Muscle layer of colon (tissue), 2 donors: ENCODE data around the gene TIMM22.
A peak's percentile ranks its signal among the peaks of the same experiment; 100 is the strongest.
"Not testable (repeated sequence)": the region's sequence is repeated elsewhere in the genome, so short reads cannot be mapped to it uniquely, and the experiment has no call there.

Source experiments
- H3K27ac ChIP-seq: one replicate; pipeline ENCODE4 v1.7.0; 2013; ENCODE audit warnings: low read depth, mild to moderate bottlenecking, low read length, moderate library complexity
- H3K27me3 ChIP-seq, 2 donors: one replicate each; pipeline ENCODE4 v1.7.0; 2013; ENCODE audit warnings: low read length in 2 of 2, mild to moderate bottlenecking in 2 of 2; ENCODE audit not compliant: insufficient read depth in 2 of 2, control insufficient read depth in 1 of 2
- H3K36me3 ChIP-seq: one replicate; pipeline ENCODE4 v1.7.0; 2013; ENCODE audit warnings: mild to moderate bottlenecking, low read length; ENCODE audit not compliant: insufficient read depth
- H3K4me1 ChIP-seq: one replicate; pipeline ENCODE4 v1.7.0; 2013; ENCODE audit warnings: mild to moderate bottlenecking, low read length; ENCODE audit not compliant: insufficient read depth
- H3K4me3 ChIP-seq, 2 donors: one replicate each; pipeline ENCODE4 v1.7.0; 2013; ENCODE audit warnings: low read length in 2 of 2, low read depth in 1 of 2, mild to moderate bottlenecking in 1 of 2, moderate library complexity in 1 of 2
- H3K9ac ChIP-seq: one replicate; pipeline ENCODE4 v1.7.0; 2013; ENCODE audit warnings: low read length
- H3K9me3 ChIP-seq: one replicate; pipeline ENCODE4 v1.7.0; 2013; ENCODE audit warnings: mild to moderate bottlenecking, low read length
- donor health status: abdominal sarcoma.
- donor health status: Adenocarcinoma of cecum.

TIMM22 gene

GRCh38 chr17:962166-962565 is 34.8 kb upstream of the TIMM22 start:
- Histone ChIP-seq H3K27ac (peak overlapping the region; percentile 19), H3K4me1 (peaks cover 57% of the 10 kb centered on the region), H3K36me3 (no peaks in the 10 kb centered on the region), H3K4me3 (no peak overlapping the region), H3K27me3 (no peaks in the 10 kb centered on the region), H3K9ac (no peak overlapping the region), H3K9me3 (no peaks in the 10 kb centered on the region)

GRCh38 chr17:962670-963069 is 34.3 kb upstream of the TIMM22 start:
- Histone ChIP-seq H3K4me3 (no peak overlapping the region), H3K27ac (peak overlapping the region; percentile 19), H3K27me3 (no peaks in the 10 kb centered on the region), H3K36me3 (no peaks in the 10 kb centered on the region), H3K9ac (no peak overlapping the region), H3K9me3 (no peaks in the 10 kb centered on the region), H3K4me1 (peaks cover 55% of the 10 kb centered on the region)

- H3K27me3 ChIP-seq: no peaks in the 10 kb centered on the region
- peaks cover 63% of the 10 kb centered on the region for H3K4me1 ChIP-seq
- H3K9me3 ChIP-seq: no peaks in the 10 kb centered on the region
- H3K9ac ChIP-seq: peak overlapping the region; percentile 12
- H3K36me3 ChIP-seq: no peaks in the 10 kb centered on the region
- H3K4me3 ChIP-seq: peak overlapping the region; percentile 5 to 28
- H3K27ac ChIP-seq: peak overlapping the region; percentile 77
Observed at GRCh38 chr17:964876-965275, 32.1 kb upstream of the TIMM22 start.

GRCh38 chr17:965311-965989 is 31.5 kb upstream of the TIMM22 start:
- peak overlapping the region; percentile 77 for H3K27ac ChIP-seq
- H3K4me3 ChIP-seq: peak overlapping the region in 1 of 2 donors; percentile 28
- no peaks in the 10 kb centered on the region for H3K9me3 ChIP-seq
- peak overlapping the region; percentile 12 for H3K9ac ChIP-seq
- H3K36me3 ChIP-seq: no peaks in the 10 kb centered on the region
- H3K4me1 ChIP-seq: peaks cover 66% of the 10 kb centered on the region
- no peaks in the 10 kb centered on the region for H3K27me3 ChIP-seq

- Histone ChIP-seq H3K36me3 (no peaks in the 10 kb centered on the region), H3K27ac (peak overlapping the region; percentile 63), H3K9me3 (no peaks in the 10 kb centered on the region), H3K4me3 (no peak overlapping the region), H3K9ac (no peak overlapping the region), H3K27me3 (no peaks in the 10 kb centered on the region), H3K4me1 (peaks cover 64% of the 10 kb centered on the region)
Observed at GRCh38 chr17:967122-967521, 29.8 kb upstream of the TIMM22 start.

GRCh38 chr17:968812-969730 is 27.9 kb upstream of the TIMM22 start:
- Histone ChIP-seq H3K4me1 (peaks cover 48% of the 10 kb centered on the region), H3K4me3 (peak overlapping the region; percentile 3 to 50), H3K27me3 (no peaks in the 10 kb centered on the region), H3K36me3 (peaks cover 4% of the 10 kb centered on the region), H3K9ac (peak overlapping the region; percentile 77), H3K27ac (peak overlapping the region; percentile 69), H3K9me3 (no peaks in the 10 kb centered on the region)

GRCh38 chr17:969811-970355 is 27.0 kb upstream of the TIMM22 start:
- Histone ChIP-seq H3K4me3 (peak overlapping the region; percentile 3 to 50), H3K9me3 (no peaks in the 10 kb centered on the region), H3K27me3 (no peaks in the 10 kb centered on the region), H3K9ac (peak overlapping the region; percentile 77), H3K4me1 (peaks cover 41% of the 10 kb centered on the region), H3K27ac (peak overlapping the region; percentile 69), H3K36me3 (peaks cover 4% of the 10 kb centered on the region)

GRCh38 chr17:970364-970763 is 26.6 kb upstream of the TIMM22 start:
- no peaks in the 10 kb centered on the region for H3K9me3 ChIP-seq
- peak overlapping the region; percentile 3 to 50 for H3K4me3 ChIP-seq
- peaks cover 4% of the 10 kb centered on the region for H3K36me3 ChIP-seq
- peaks cover 41% of the 10 kb centered on the region for H3K4me1 ChIP-seq
- H3K9ac ChIP-seq: peak overlapping the region; percentile 77
- no peaks in the 10 kb centered on the region for H3K27me3 ChIP-seq
- H3K27ac ChIP-seq: peak overlapping the region; percentile 69

- not testable (repeated sequence) for H3K27ac ChIP-seq, H3K27me3 ChIP-seq, H3K9ac ChIP-seq, H3K36me3 ChIP-seq, H3K9me3 ChIP-seq, H3K4me3 ChIP-seq
- peaks cover 52% of the 10 kb centered on the region for H3K4me1 ChIP-seq
Observed at GRCh38 chr17:971861-972260, 25.1 kb upstream of the TIMM22 start.

GRCh38 chr17:973053-973452 is 23.9 kb upstream of the TIMM22 start:
- H3K36me3 ChIP-seq: peaks cover 4% of the 10 kb centered on the region
- H3K27me3 ChIP-seq: no peaks in the 10 kb centered on the region
- H3K9ac ChIP-seq: no peak overlapping the region
- H3K9me3 ChIP-seq: no peaks in the 10 kb centered on the region
- peaks cover 52% of the 10 kb centered on the region for H3K4me1 ChIP-seq
- no peak overlapping the region for H3K4me3 ChIP-seq
- H3K27ac ChIP-seq: no peak overlapping the region

GRCh38 chr17:974778-975177 is 22.2 kb upstream of the TIMM22 start:
- not testable (repeated sequence) for H3K9ac ChIP-seq, H3K4me3 ChIP-seq, H3K27me3 ChIP-seq, H3K36me3 ChIP-seq, H3K9me3 ChIP-seq
- Histone ChIP-seq H3K27ac (peak overlapping the region; percentile 10), H3K4me1 (peaks cover 36% of the 10 kb centered on the region)
